ENCODE measurements around the gene IRF7. TPM values are rescaled to one million over a fixed set of nuclear protein-coding genes. Genes with fewer than 3 reads are reported as not detected.

Gene IRF7
- total and polyA plus RNA-seq, 9 of the 15 experiments (the other 6 are each of a cell fraction or from before 2014, with no cell fraction given), result 0.27 to 7.6 (median 1.8) TPM

- H3K27me3 ChIP-seq (ENCODE audit: control insufficient read depth in 2 of 2, insufficient read depth in 2 of 2, low read length in 2 of 2), result no peaks in the 10 kb centered on the region
- H3K9ac ChIP-seq (ENCODE audit: insufficient read depth in 1 of 2, low read depth in 2 of 2, low read length in 2 of 2), result peak overlapping the region in 1 of 2 experiments; percentile 43; a peak in 1 of 4 replicates
- ChIA-PET POLR2A (interaction anchor here (1.0 to 1.7 kb wide), 3 partner anchors 11 to 141 kb away, joined by 3 to 5 read pairs (median 4); no protein-coding TSS in a partner anchor), CTCF (ENCODE audit: low intra/inter-chr PET ratio) (no interaction called here)
- no peaks in the 10 kb centered on the region for H3K9me3 ChIP-seq (replicated peaks; ENCODE audit: control insufficient read depth, insufficient read depth, low read depth, low read length)
- in situ Hi-C loops (cut with MboI) (no loop called here), intact Hi-C loops (cut with micrococcal nuclease) (no loop called here)
- no peaks in the 10 kb centered on the region for H3K9me1 ChIP-seq (ENCODE audit: control insufficient read depth, insufficient read depth, low read length)
- no peak overlapping the region for H2AFZ ChIP-seq (ENCODE audit: low read depth, low read length)
- TF ChIP-seq POLR2G (IDR thresholded peaks at IDR 0.05; ENCODE audit: low read depth, low read length) (peak; percentile 50; the same call in 1 of the 2 replicates), ZC3H4 (CRISPR knock-in tag; IDR thresholded peaks at IDR 0.05; ENCODE audit: borderline replicate concordance) (no peak), CLOCK (CRISPR knock-in tag; IDR thresholded peaks at IDR 0.05; ENCODE audit: borderline replicate concordance) (no peak)
- DNase-seq (ENCODE audit: extremely low read depth in 1 of 4, low spot score in 3 of 4) (no peak), ATAC-seq (no peak), FAIRE-seq (no peak)
- H4K20me1 ChIP-seq (replicated peaks; ENCODE audit: control insufficient read depth, insufficient read depth, low read length), result no peaks in the 10 kb centered on the region
- BruUV-seq (replicated peaks), result no TSS peak
- no peak overlapping the region for H3K27ac ChIP-seq (ENCODE audit: extremely low read depth, low read depth, low read length)
- H3K79me2 ChIP-seq (ENCODE audit: control insufficient read depth, insufficient read depth, low read length), result no peaks in the 10 kb centered on the region; the same call in 2 of the 3 replicates
- H3K4me3 ChIP-seq, result no peak overlapping the region
- H3K4me2 ChIP-seq (ENCODE audit: insufficient read depth, low read length), result no peak overlapping the region
- WGBS (ENCODE audit: insufficient coverage, low coverage, missing lambda C conversion rate), result 97% methylated on average over 21 of the region's 23 CpGs
- H3K4me1 ChIP-seq (replicated peaks in 1 of 2; ENCODE audit: control insufficient read depth in 2 of 2, insufficient read depth in 2 of 2, low read length in 2 of 2), result peaks cover 0 to 13% of the 10 kb centered on the region in 2 experiments; a peak in 1 of 5 replicates
- peaks cover 89% of the 10 kb centered on the region for H3K36me3 ChIP-seq (ENCODE audit: control insufficient read depth, insufficient read depth, low read length)
Measured at GRCh38 chr11:601573-602245, 14.0 kb downstream of the IRF7 start.
